Measurements from ENCODE around the gene APPBP2. TPM values are rescaled to one million over a fixed set of nuclear protein-coding genes. Genes with fewer than 3 reads are reported as not detected.
"Not testable (repeated sequence)": the region's sequence is repeated elsewhere in the genome, so short reads cannot be mapped to it uniquely, and the experiment has no call there.

Gene APPBP2
- polyA plus RNA-seq, 2 donors = 4.4 to 5.3 TPM

DNA sequence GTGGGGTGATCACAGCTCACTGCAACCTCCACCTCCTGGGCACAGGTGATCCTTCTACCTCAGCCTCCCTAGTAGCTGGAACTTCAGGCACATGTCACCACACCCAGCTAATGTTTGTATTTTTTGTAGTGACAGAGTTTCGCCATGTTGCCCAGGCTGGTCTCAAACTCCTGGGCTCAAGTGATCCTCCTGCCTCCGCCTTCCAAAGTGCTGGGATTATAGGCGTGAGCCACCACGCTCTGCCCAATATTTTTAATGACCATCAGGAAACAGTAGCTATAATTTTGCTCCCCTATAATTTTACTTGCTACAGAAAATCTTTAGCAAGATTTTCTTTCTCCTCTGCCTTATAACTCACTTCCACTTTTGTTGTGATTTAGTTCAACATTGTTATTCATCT is 29.7 kb upstream of the APPBP2 start:
- Histone ChIP-seq H3K4me1 (ENCODE audit: control insufficient read depth in 2 of 2, insufficient read depth in 2 of 2, low read length in 1 of 2) (no peaks in the 10 kb centered on the region), H3K4me3 (ENCODE audit: low read depth in 1 of 2, low read length in 2 of 2) (no peak overlapping the region), H3K36me3 (ENCODE audit: control insufficient read depth in 2 of 2, insufficient read depth in 2 of 2, low read length in 1 of 2) (no peaks in the 10 kb centered on the region), H3K27me3 (ENCODE audit: control insufficient read depth in 1 of 2, insufficient read depth in 2 of 2, low read length in 2 of 2) (no peaks in the 10 kb centered on the region), H3K9me3 (ENCODE audit: control insufficient read depth in 2 of 2, insufficient read depth in 1 of 2, low read depth in 1 of 2, low read length in 1 of 2) (peaks cover 0 to 3% of the 10 kb centered on the region in 2 donors), H3K27ac (ENCODE audit: low read depth in 2 of 2, low read length in 1 of 2) (no peak overlapping the region)
- 93% methylated on average over 4 of the region's 4 CpGs for WGBS, 2 donors

DNA sequence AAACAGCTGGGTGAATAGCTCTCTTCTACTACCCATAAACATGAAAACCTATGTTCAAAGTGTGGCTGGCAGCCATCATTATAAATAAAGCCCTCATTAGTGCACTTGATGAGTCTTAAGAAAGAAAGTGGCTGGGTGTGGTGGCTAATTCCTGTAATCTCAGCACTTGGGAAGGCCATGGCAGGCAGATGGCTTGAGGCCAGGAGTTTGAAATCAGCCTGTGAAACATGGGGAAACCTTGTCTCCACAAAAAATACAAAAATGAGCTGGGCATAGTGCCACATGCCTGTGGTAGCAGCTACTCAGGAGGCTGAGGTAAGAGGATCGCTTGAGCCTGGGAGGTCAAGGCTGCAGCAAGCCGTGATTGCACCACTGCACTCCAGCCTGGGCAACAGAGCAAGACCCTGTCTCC is 28.3 kb upstream of the APPBP2 start:
- 61 to 74% methylated on average over 2 of the region's 2 CpGs for WGBS, 2 donors
- H3K27me3 ChIP-seq (ENCODE audit: control insufficient read depth in 1 of 2, insufficient read depth in 2 of 2, low read length in 2 of 2) = no peaks in the 10 kb centered on the region

DNA sequence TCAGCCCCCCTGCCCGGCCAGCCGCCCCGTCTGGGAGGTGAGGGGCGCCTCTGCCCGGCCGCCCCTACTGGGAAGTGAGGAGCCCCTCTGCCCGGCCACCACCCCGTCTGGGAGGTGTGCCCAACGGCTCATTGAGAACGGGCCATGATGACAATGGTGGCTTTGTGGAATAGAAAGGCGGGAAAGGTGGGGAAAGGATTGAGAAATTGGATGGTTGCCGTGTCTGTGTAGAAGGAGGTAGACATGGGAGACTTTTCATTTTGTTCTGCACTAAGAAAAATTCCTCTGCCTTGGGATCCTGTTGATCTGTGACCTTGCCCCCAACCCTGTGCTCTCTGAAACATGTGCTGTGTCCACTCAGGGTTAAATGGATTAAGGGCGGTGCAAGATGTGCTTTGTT is 26.2 kb upstream of the APPBP2 start:
- H3K27me3 ChIP-seq (ENCODE audit: control insufficient read depth in 1 of 2, insufficient read depth in 2 of 2, low read length in 2 of 2); H3K36me3 ChIP-seq (ENCODE audit: control insufficient read depth in 2 of 2, insufficient read depth in 2 of 2, low read length in 1 of 2); H3K9me3 ChIP-seq (ENCODE audit: control insufficient read depth in 2 of 2, insufficient read depth in 1 of 2, low read depth in 1 of 2, low read length in 1 of 2); H3K4me3 ChIP-seq (ENCODE audit: low read depth in 1 of 2, low read length in 2 of 2); H3K4me1 ChIP-seq (ENCODE audit: control insufficient read depth in 2 of 2, insufficient read depth in 2 of 2, low read length in 1 of 2); H3K27ac ChIP-seq (ENCODE audit: low read depth in 2 of 2, low read length in 1 of 2): not testable (repeated sequence)
- 91 to 98% methylated on average over 6 of the region's 13 CpGs for WGBS, 2 donors

More for the DNA sequence above, 28.3 kb upstream of the APPBP2 start:
- H3K27ac ChIP-seq (ENCODE audit: low read depth in 2 of 2, low read length in 1 of 2) = no peak overlapping the region
- H3K36me3 ChIP-seq (ENCODE audit: control insufficient read depth in 2 of 2, insufficient read depth in 2 of 2, low read length in 1 of 2) = no peaks in the 10 kb centered on the region
- no peaks in the 10 kb centered on the region for H3K4me1 ChIP-seq (ENCODE audit: control insufficient read depth in 2 of 2, insufficient read depth in 2 of 2, low read length in 1 of 2)
- no peak overlapping the region for H3K4me3 ChIP-seq (ENCODE audit: low read depth in 1 of 2, low read length in 2 of 2)
- peaks cover 0 to 3% of the 10 kb centered on the region in 2 donors for H3K9me3 ChIP-seq (ENCODE audit: control insufficient read depth in 2 of 2, insufficient read depth in 1 of 2, low read depth in 1 of 2, low read length in 1 of 2)

DNA sequence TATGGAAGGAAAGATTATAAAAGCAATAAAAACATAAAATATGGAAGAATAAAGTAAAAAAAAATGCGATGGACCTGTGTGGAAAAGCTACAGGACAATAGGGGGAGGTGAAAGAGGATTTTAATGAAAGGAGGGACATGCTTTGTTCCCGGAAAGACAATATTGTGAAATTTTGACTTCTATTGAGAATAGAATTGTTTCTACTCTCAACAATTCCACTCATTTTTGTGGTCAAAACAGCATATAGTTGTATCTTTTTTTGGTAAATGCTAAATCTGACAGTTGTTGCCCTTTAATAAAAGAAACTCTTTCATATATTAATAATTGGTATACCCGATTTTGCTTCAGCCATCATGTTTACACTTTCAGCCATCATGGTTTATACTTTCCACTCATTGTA is 22.9 kb upstream of the APPBP2 start:
- no peaks in the 10 kb centered on the region for H3K27me3 ChIP-seq (ENCODE audit: control insufficient read depth in 1 of 2, insufficient read depth in 2 of 2, low read length in 2 of 2)
- H3K4me3 ChIP-seq (ENCODE audit: low read depth in 1 of 2, low read length in 2 of 2) = no peak overlapping the region
- H3K9me3 ChIP-seq (ENCODE audit: control insufficient read depth in 2 of 2, insufficient read depth in 1 of 2, low read depth in 1 of 2, low read length in 1 of 2) = peaks cover 0 to 3% of the 10 kb centered on the region in 2 donors
- 82% methylated on average over 3 of the region's 3 CpGs for WGBS, 2 donors
- no peak overlapping the region for H3K27ac ChIP-seq (ENCODE audit: low read depth in 2 of 2, low read length in 1 of 2)
- no peaks in the 10 kb centered on the region for H3K36me3 ChIP-seq (ENCODE audit: control insufficient read depth in 2 of 2, insufficient read depth in 2 of 2, low read length in 1 of 2)
- no peaks in the 10 kb centered on the region for H3K4me1 ChIP-seq (ENCODE audit: control insufficient read depth in 2 of 2, insufficient read depth in 2 of 2, low read length in 1 of 2)

DNA sequence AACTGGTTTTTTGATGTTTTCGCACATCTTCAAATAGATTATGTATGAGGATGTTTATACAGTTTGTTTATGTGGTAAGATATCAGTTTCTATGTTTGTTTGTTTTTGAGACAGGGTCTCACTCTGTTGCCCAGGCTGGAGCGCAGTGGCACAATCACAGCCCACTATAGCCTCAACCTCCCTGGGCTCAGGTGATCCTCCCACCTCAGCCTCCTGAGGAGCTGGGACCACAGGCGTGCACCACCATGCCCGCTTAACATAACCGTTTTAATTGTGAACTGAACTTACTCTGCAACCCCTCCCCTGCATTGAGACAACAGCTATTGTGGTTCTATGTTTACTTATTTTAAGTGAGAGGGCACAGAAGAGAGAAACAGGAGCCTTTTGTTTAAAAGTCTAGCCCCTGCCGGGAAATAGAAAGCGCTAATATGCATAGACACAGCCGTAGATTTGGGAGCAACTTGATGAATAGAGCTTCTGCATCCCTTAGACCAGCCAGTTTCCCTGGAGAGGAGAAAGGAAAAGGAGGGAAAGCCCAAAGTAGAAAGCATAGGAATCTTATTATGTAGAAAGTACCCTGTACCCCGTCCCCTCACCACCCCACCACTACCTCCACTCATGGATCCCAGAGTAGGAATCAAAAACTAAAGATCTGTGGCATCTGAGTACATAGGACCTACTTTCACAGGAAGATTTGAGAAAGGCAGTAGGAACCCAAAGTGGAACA is 19.6 kb upstream of the APPBP2 start:
- no peaks in the 10 kb centered on the region for H3K4me1 ChIP-seq (ENCODE audit: control insufficient read depth in 2 of 2, insufficient read depth in 2 of 2, low read length in 1 of 2)
- H3K4me3 ChIP-seq (ENCODE audit: low read depth in 1 of 2, low read length in 2 of 2) = no peak overlapping the region
- no peaks in the 10 kb centered on the region for H3K36me3 ChIP-seq (ENCODE audit: control insufficient read depth in 2 of 2, insufficient read depth in 2 of 2, low read length in 1 of 2)
- H3K27me3 ChIP-seq (ENCODE audit: control insufficient read depth in 1 of 2, insufficient read depth in 2 of 2, low read length in 2 of 2) = no peaks in the 10 kb centered on the region
- WGBS, 2 donors = 90 to 92% methylated on average over 9 of the region's 9 CpGs
- H3K27ac ChIP-seq (ENCODE audit: low read depth in 2 of 2, low read length in 1 of 2) = no peak overlapping the region
- H3K9me3 ChIP-seq (ENCODE audit: control insufficient read depth in 2 of 2, insufficient read depth in 1 of 2, low read depth in 1 of 2, low read length in 1 of 2) = no peaks in the 10 kb centered on the region

DNA sequence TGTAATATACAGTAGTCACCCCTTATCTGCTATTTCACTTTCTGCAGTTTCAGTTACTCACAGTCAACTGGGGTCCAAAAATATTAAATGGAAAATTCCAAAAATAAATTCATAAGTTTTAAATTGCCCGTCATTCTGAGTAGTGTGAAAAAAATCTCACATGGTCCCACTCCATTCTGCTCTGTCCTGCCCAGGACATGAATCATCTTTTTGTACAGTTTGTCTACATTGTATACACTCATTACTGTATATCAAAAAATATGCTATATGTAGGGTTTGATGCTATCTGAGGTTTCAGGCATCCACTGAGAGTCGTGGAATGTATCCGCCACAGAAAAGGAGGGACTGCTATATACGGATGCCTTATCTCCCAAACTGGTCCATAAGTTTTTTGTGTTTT is 16.0 kb upstream of the APPBP2 start:
- WGBS, 2 donors = 87 to 90% methylated on average over 4 of the region's 4 CpGs
- Histone ChIP-seq H3K36me3 (ENCODE audit: control insufficient read depth in 2 of 2, insufficient read depth in 2 of 2, low read length in 1 of 2) (no peaks in the 10 kb centered on the region), H3K4me1 (ENCODE audit: control insufficient read depth in 2 of 2, insufficient read depth in 2 of 2, low read length in 1 of 2) (no peaks in the 10 kb centered on the region), H3K9me3 (ENCODE audit: control insufficient read depth in 2 of 2, insufficient read depth in 1 of 2, low read depth in 1 of 2, low read length in 1 of 2) (no peaks in the 10 kb centered on the region), H3K27ac (ENCODE audit: low read depth in 2 of 2, low read length in 1 of 2) (no peak overlapping the region), H3K27me3 (ENCODE audit: control insufficient read depth in 1 of 2, insufficient read depth in 2 of 2, low read length in 2 of 2) (no peaks in the 10 kb centered on the region), H3K4me3 (ENCODE audit: low read depth in 1 of 2, low read length in 2 of 2) (no peak overlapping the region)

DNA sequence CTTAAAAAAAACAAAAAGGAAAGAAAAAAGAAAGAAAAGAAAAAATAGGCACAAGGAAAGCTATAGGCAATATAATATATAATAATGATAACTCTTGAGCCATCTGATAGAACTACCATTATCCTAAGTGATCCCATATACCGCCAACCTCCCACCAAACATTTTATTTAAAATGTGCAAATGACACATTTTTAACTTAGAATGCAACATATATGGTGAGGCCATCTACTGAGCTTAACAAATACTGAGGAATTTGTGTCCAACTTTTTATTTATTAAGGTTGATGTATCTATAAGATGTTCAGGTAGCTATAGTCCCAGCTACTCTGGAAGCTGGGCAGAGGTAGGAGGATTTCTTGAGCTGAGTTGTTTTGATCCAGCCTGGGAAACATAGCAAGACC is 14.4 kb upstream of the APPBP2 start:
- Histone ChIP-seq H3K4me1 (ENCODE audit: control insufficient read depth in 2 of 2, insufficient read depth in 2 of 2, low read length in 1 of 2) (no peaks in the 10 kb centered on the region), H3K9me3 (ENCODE audit: control insufficient read depth in 2 of 2, insufficient read depth in 1 of 2, low read depth in 1 of 2, low read length in 1 of 2) (no peaks in the 10 kb centered on the region), H3K27ac (ENCODE audit: low read depth in 2 of 2, low read length in 1 of 2) (no peak overlapping the region), H3K4me3 (ENCODE audit: low read depth in 1 of 2, low read length in 2 of 2) (no peak overlapping the region), H3K27me3 (ENCODE audit: control insufficient read depth in 1 of 2, insufficient read depth in 2 of 2, low read length in 2 of 2) (no peaks in the 10 kb centered on the region), H3K36me3 (ENCODE audit: control insufficient read depth in 2 of 2, insufficient read depth in 2 of 2, low read length in 1 of 2) (no peaks in the 10 kb centered on the region)
- WGBS, 2 donors = 97 to 100% methylated on average over 1 of the region's 1 CpG

DNA sequence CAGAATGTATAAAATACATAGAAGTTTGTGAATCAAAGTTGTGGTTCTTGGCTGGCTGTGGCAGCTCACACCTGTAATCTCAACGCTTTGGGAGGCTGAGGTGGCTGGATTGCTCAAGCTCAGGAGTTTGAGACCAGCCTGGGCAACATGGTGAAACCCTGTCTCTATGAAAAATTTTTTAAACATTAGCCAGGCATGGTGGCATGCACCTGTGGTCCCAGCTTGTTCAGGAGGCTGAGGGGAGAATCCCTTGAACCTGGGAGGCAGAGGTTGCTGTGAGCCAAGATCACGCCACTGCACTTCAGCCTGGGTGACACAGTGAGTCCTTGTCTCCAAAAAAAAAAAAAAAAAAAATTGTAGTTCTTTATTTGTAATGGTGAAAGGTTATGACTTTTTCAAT is 13.8 kb upstream of the APPBP2 start:
- Histone ChIP-seq H3K27me3 (ENCODE audit: control insufficient read depth in 1 of 2, insufficient read depth in 2 of 2, low read length in 2 of 2) (no peaks in the 10 kb centered on the region), H3K4me3 (ENCODE audit: low read depth in 1 of 2, low read length in 2 of 2) (no peak overlapping the region), H3K27ac (ENCODE audit: low read depth in 2 of 2, low read length in 1 of 2) (no peak overlapping the region), H3K36me3 (ENCODE audit: control insufficient read depth in 2 of 2, insufficient read depth in 2 of 2, low read length in 1 of 2) (no peaks in the 10 kb centered on the region), H3K4me1 (ENCODE audit: control insufficient read depth in 2 of 2, insufficient read depth in 2 of 2, low read length in 1 of 2) (no peaks in the 10 kb centered on the region), H3K9me3 (ENCODE audit: control insufficient read depth in 2 of 2, insufficient read depth in 1 of 2, low read depth in 1 of 2, low read length in 1 of 2) (no peaks in the 10 kb centered on the region)
- WGBS, 2 donors = 74 to 85% methylated on average over 2 of the region's 2 CpGs

DNA sequence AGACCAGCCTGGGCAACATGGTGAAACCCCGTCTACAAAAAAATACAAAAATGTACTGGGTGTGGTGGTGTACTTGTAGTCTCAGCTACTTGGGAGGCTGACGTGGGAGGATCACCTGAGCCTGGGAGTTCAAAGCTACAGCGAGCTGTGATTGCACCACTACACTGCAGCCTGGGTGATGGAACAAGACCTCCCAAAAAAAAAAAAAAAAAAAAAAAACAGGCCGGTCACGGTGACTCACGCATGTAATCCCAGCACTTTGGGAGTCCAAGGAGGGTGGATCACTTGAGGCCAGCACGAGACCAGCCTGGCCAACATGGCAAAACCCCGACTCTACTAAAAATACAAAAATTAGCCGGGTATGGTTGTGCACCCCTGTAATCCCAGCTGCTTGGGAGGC is 12.7 kb upstream of the APPBP2 start:
- 82 to 94% methylated on average over 7 to 9 of the region's 9 CpGs for WGBS, 2 donors
- H3K4me3 ChIP-seq (ENCODE audit: low read depth in 1 of 2, low read length in 2 of 2) = no peak overlapping the region
- H3K27me3 ChIP-seq (ENCODE audit: control insufficient read depth in 1 of 2, insufficient read depth in 2 of 2, low read length in 2 of 2) = no peaks in the 10 kb centered on the region
- no peaks in the 10 kb centered on the region for H3K36me3 ChIP-seq (ENCODE audit: control insufficient read depth in 2 of 2, insufficient read depth in 2 of 2, low read length in 1 of 2)
- no peak overlapping the region for H3K27ac ChIP-seq (ENCODE audit: low read depth in 2 of 2, low read length in 1 of 2)
- H3K9me3 ChIP-seq (ENCODE audit: control insufficient read depth in 2 of 2, insufficient read depth in 1 of 2, low read depth in 1 of 2, low read length in 1 of 2) = no peaks in the 10 kb centered on the region
- no peaks in the 10 kb centered on the region for H3K4me1 ChIP-seq (ENCODE audit: control insufficient read depth in 2 of 2, insufficient read depth in 2 of 2, low read length in 1 of 2)

Data from esophagus (tissue), 2 donors.